Stimulated activated naive CD8-positive, alpha-beta T cell treated with anti-CD3 and anti-CD28 coated beads, Interleukin-15, Interleukin-2, amounts not matched to agents 100 ng/mL and 50 ng/mL, for 24 hours (primary cell): ENCODE data around the gene TMCC2.
"Not testable (repeated sequence)": the region's sequence is repeated elsewhere in the genome, so short reads cannot be mapped to it uniquely, and the experiment has no call there.

Experiments used
- H3K27ac Mint-ChIP-seq: one replicate; pipeline ENCODE4 v1.8.0; 2021; ENCODE audit warnings: mild to moderate bottlenecking, mixed read lengths
- H3K27me3 Mint-ChIP-seq: one replicate; pipeline ENCODE4 v1.8.0; 2021; ENCODE audit warnings: mixed read lengths
- H3K36me3 Mint-ChIP-seq: one replicate; pipeline ENCODE4 v1.8.0; 2021; ENCODE audit warnings: low read depth, mixed read lengths
- H3K4me1 Mint-ChIP-seq: one replicate; pipeline ENCODE4 v1.8.0; 2021; ENCODE audit warnings: low read depth, mixed read lengths
- H3K4me3 Mint-ChIP-seq: one replicate; pipeline ENCODE4 v1.8.0; 2021; ENCODE audit warnings: mild to moderate bottlenecking, mixed read lengths
- H3K9me3 Mint-ChIP-seq: one replicate; pipeline ENCODE4 v1.8.0; 2021; ENCODE audit warnings: mixed read lengths

TMCC2 gene

DNA sequence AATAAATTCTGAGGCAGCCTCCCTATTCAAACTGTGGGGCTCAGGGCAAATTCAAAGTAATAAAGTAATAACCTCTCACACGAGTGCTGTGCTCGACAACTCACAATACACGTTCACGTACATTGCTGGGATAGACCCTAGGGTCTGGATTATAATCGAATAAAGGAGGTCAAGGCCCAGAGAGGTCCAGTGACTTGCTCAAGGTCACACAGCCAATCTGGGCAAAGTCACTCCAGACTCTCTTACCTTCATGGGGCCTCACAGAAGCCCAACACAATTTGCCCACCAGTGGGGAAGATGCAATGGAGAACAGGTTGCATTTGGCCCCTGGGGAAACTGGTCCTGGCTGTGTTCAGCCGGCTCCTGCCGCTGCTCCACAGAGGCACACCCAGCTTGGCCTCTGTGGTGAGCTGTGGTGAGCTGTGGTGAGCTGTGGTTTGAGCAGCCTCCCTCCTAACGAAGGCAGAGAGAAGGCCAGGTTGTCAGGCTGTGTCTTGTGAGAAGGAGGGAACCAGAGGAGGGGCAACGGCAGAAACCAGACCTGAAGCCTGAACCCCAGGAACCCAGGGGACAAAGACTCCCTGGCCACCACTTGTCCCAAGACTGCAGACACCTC lies 58.7 kb downstream of the TMCC2 start:
- H3K4me1 Mint-ChIP-seq: peaks cover 83% of the 10 kb centered on the region
- peak overlapping the region; percentile 77 for H3K4me3 Mint-ChIP-seq
- H3K27me3 Mint-ChIP-seq: no peaks in the 10 kb centered on the region
- H3K9me3 Mint-ChIP-seq: no peaks in the 10 kb centered on the region
- H3K27ac Mint-ChIP-seq: peak overlapping the region; percentile 90
- peaks cover 3% of the 10 kb centered on the region for H3K36me3 Mint-ChIP-seq

- H3K27ac Mint-ChIP-seq: peak overlapping the region; percentile 90
- no peak overlapping the region for H3K4me3 Mint-ChIP-seq
- H3K36me3 Mint-ChIP-seq: peaks cover 3% of the 10 kb centered on the region
- peaks cover 90% of the 10 kb centered on the region for H3K4me1 Mint-ChIP-seq
- no peaks in the 10 kb centered on the region for H3K27me3 Mint-ChIP-seq
- H3K9me3 Mint-ChIP-seq: no peaks in the 10 kb centered on the region
Measured at GRCh38 chr1:205287076-205287475, 59.3 kb downstream of the TMCC2 start.

DNA sequence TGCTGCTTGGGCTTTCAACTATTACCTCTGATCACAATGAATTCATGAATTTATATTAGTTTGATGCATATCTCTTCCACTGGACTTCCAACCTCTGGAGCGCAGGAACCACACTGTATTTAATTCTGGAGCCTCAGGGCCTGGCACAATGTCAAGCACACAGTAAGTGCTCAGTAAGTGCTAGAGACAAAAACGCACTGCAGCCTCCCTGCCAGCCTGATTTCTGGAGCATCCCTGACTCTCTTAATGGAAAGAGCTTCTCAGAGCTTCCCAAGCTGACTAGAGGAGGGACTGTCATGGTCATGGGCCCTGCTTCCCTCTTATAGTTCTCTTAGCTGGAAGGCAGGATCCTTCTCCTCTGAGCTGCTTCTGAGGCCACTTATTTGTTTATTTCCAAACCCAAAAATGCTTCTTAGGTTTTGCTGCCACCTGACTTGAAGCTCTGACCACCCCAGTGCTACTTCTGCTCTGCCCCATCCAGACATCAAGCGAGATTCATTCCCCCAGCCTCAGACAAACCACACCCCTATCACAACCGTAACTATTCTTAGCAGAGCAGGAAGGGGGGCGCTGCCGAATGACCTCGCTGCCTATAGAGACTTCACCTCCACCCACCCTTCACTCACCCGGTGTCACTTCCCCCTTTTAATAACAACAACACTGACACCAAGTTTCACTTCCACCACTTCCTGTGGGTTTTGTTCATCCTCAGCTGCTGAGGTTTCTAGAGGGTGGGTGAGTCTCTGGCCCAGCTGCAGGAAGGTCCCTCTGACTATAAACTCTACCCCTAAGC lies 60.2 kb downstream of the TMCC2 start:
- no peaks in the 10 kb centered on the region for H3K27me3 Mint-ChIP-seq
- peaks cover 3% of the 10 kb centered on the region for H3K36me3 Mint-ChIP-seq
- H3K9me3 Mint-ChIP-seq: no peaks in the 10 kb centered on the region
- H3K27ac Mint-ChIP-seq: peak overlapping the region; percentile 85
- peak overlapping the region; percentile 69 for H3K4me3 Mint-ChIP-seq
- peaks cover 85% of the 10 kb centered on the region for H3K4me1 Mint-ChIP-seq

DNA sequence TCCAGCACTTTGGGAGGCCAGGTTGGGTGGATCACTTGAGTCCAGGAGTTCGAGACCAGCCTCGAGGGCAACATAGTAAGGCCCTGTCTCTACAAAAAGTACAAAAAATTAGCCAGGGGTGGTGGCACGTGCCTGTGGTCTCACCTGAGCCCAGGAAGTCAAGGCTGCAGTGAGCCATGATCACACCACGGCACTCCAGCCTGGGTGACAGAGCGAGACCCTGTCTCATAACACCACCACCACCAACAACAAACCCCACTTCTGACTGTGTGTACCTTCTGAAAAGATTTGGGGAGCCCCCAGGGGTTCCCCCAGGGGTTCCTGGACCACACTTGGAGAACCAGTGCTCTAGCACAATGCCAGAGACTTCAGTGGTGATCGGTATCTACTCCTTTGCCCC lies 63.9 kb downstream of the TMCC2 start:
- Mint-ChIP-seq H3K9me3 (no peaks in the 10 kb centered on the region), H3K4me1 (peaks cover 81% of the 10 kb centered on the region), H3K27me3 (no peaks in the 10 kb centered on the region), H3K4me3 (no peak overlapping the region), H3K27ac (no peak overlapping the region), H3K36me3 (peaks cover 3% of the 10 kb centered on the region)

GRCh38 chr1:205293350-205294074 lies 65.8 kb downstream of the TMCC2 start:
- Mint-ChIP-seq H3K27me3 (no peaks in the 10 kb centered on the region), H3K9me3 (no peaks in the 10 kb centered on the region), H3K36me3 (no peaks in the 10 kb centered on the region), H3K27ac (no peak overlapping the region), H3K4me3 (no peak overlapping the region), H3K4me1 (peaks cover 76% of the 10 kb centered on the region)

DNA sequence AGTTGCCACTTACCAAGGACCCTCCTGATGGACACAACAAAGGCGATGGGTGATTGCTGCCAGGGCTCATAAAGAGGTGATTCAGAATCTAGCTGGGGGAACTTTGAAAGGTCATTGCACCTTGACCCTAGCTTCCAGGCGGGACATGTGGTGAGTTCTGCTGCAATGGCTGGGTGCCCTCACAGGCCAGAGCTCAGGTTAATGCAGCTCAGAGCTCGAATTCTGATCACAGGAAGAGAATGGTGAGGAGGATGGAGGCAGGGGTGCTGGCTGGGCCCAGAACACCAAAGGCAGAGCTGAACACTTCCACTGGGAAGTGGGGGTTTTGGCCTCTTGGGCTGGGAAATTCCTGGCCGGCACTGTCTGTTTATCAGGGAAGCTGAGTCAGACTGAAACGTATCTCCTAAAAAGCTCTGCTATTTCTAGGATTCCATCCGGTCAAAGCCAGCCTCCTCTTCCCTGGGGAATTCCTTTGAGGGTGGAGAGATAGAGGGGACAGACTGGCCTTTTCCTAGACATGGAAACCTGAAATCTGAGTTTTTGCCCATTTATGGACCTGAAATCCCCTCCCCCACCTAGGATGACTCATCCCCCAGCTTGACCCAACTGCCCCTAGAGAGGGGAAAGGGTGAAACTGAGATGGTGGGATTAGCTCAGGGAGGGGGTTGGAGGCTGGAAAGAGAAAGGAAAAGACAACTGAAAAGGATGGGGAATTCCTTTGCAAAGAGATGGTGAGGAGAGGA lies 66.6 kb downstream of the TMCC2 start:
- Mint-ChIP-seq H3K9me3 (no peaks in the 10 kb centered on the region), H3K4me1 (peaks cover 68% of the 10 kb centered on the region), H3K27me3 (no peaks in the 10 kb centered on the region), H3K27ac (no peak overlapping the region), H3K4me3 (no peak overlapping the region), H3K36me3 (no peaks in the 10 kb centered on the region)

GRCh38 chr1:205294934-205295333 lies 67.2 kb downstream of the TMCC2 start:
- Mint-ChIP-seq H3K27ac (no peak overlapping the region), H3K4me1 (peaks cover 64% of the 10 kb centered on the region), H3K27me3 (no peaks in the 10 kb centered on the region), H3K36me3 (no peaks in the 10 kb centered on the region), H3K4me3 (no peak overlapping the region), H3K9me3 (no peaks in the 10 kb centered on the region)

- Mint-ChIP-seq H3K4me3 (no peak overlapping the region), H3K9me3 (no peaks in the 10 kb centered on the region), H3K4me1 (peaks cover 66% of the 10 kb centered on the region), H3K27me3 (no peaks in the 10 kb centered on the region), H3K27ac (no peak overlapping the region), H3K36me3 (no peaks in the 10 kb centered on the region)
Measured at GRCh38 chr1:205296154-205296553, 68.4 kb downstream of the TMCC2 start.

GRCh38 chr1:205297546-205298177 lies 69.9 kb downstream of the TMCC2 start:
- peaks cover 62% of the 10 kb centered on the region for H3K4me1 Mint-ChIP-seq
- not testable (repeated sequence) for H3K9me3 Mint-ChIP-seq, H3K27me3 Mint-ChIP-seq, H3K27ac Mint-ChIP-seq, H3K4me3 Mint-ChIP-seq, H3K36me3 Mint-ChIP-seq

GRCh38 chr1:205298191-205298994 lies 70.6 kb downstream of the TMCC2 start:
- no peaks in the 10 kb centered on the region for H3K27me3 Mint-ChIP-seq
- H3K9me3 Mint-ChIP-seq: no peaks in the 10 kb centered on the region
- H3K4me1 Mint-ChIP-seq: peaks cover 60% of the 10 kb centered on the region
- H3K27ac Mint-ChIP-seq: no peak overlapping the region
- no peak overlapping the region for H3K4me3 Mint-ChIP-seq
- H3K36me3 Mint-ChIP-seq: peaks cover 7% of the 10 kb centered on the region

DNA sequence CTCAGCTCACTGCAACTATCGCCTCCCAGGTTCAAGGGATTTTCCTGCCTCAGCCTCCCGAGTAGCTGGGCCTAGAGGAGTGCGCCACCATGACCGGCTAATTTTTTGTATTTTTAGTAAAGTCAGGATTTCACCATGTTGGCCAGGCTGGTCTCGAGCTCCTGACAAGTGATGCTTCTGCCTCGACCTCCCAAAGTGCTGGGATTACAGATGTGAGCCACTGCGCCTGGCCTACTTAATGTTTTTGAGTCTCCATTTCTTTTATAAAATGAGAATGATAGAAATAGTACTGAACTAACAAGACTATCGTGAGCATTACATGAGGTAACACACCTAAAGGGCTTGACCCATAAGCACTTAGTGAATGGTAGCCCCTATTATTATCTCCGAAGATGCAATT lies 72.4 kb downstream of the TMCC2 start:
- Mint-ChIP-seq H3K4me1 (peaks cover 51% of the 10 kb centered on the region), H3K27ac (no peak overlapping the region), H3K9me3 (no peaks in the 10 kb centered on the region), H3K4me3 (no peak overlapping the region), H3K27me3 (no peaks in the 10 kb centered on the region), H3K36me3 (peaks cover 12% of the 10 kb centered on the region)

GRCh38 chr1:205301205-205301821 lies 73.6 kb downstream of the TMCC2 start:
- Mint-ChIP-seq H3K27ac (no peak overlapping the region), H3K9me3 (no peaks in the 10 kb centered on the region), H3K27me3 (no peaks in the 10 kb centered on the region), H3K4me1 (peaks cover 41% of the 10 kb centered on the region), H3K36me3 (peaks cover 12% of the 10 kb centered on the region), H3K4me3 (no peak overlapping the region)

DNA sequence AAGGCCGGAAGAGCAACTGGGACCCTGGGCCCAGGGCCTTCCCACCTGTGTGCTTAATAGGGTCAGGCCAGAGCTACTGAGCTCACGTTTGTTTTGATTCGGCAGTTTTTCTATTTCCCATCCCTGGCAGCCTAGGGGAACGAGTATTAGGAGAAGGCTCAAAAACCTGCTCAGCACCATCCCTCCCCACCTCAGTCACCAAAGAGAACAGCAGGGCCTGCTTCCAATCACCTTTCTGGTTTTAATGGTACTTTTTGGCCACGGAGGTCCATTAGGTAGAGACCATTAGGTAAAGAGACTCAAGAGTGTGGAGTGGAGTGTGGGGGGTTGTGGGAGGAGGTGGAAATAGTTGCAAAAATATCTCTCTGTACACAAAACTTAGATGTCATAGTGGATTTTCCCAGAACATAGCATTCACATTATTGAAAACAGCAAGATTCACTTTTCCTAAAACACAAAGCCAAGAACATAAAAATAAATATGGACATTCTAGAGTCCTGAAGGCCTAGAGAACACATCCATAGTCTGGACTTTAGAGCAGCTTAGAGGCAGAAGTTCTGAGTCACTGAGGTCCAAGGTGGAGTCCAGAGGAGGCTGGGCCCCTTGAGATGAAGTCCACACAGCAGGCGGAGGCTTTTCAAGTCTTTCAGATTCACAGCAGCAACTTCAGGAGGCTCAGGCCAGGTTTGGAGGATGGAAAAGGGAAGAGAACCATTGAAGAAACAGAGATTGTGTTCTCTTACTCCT lies 74.3 kb downstream of the TMCC2 start:
- no peaks in the 10 kb centered on the region for H3K9me3 Mint-ChIP-seq
- H3K4me1 Mint-ChIP-seq: peaks cover 34% of the 10 kb centered on the region
- H3K27me3 Mint-ChIP-seq: no peaks in the 10 kb centered on the region
- no peak overlapping the region for H3K4me3 Mint-ChIP-seq
- peaks cover 12% of the 10 kb centered on the region for H3K36me3 Mint-ChIP-seq
- H3K27ac Mint-ChIP-seq: peak overlapping the region; percentile 52
